Smooth muscle cell (in vitro differentiated cells): ENCODE results near the gene METRNL. TPM values are rescaled to one million over a fixed set of nuclear protein-coding genes. Genes with fewer than 3 reads are reported as not detected.
"Not testable (repeated sequence)": the region's sequence is repeated elsewhere in the genome, so short reads cannot be mapped to it uniquely, and the experiment has no call there.

Source experiments
- DNase-seq: peaks from one replicate; lab custom pipeline; 2025; ENCODE audit not compliant: unreplicated experiment; lab: John Stamatoyannopoulos, UW
- H2AFZ ChIP-seq: fragments of 200-600 bp; sonication (generic); 2 replicates; pipeline ENCODE4 v1.6.0; 2016; ENCODE audit warnings: antibody characterized with exemption, low read depth, mild to moderate bottlenecking
- H3F3A ChIP-seq: fragments of 200-600 bp; sonication (generic); 2 replicates; pipeline ENCODE4 v1.6.0; 2017; ENCODE audit warnings: antibody characterized with exemption, low read depth
- H3K27ac ChIP-seq: fragments of 200-600 bp; sonication (generic); 2 replicates; pipeline ENCODE4 v1.5.1; 2016; ENCODE audit warnings: low read depth, mild to moderate bottlenecking
- H3K27me3 ChIP-seq: fragments of 200-600 bp; sonication (generic); 2 replicates; pipeline ENCODE4 v1.6.1; 2016; ENCODE audit warnings: low read depth, mild to moderate bottlenecking
- H3K36me3 ChIP-seq: fragments of 200-600 bp; sonication (generic); 2 replicates; pipeline ENCODE4 v1.5.1; 2016; ENCODE audit warnings: low read depth
- H3K4me1 ChIP-seq: fragments of 200-600 bp; sonication (generic); 2 replicates; pipeline ENCODE4 v1.5.1; 2016; ENCODE audit warnings: low read depth
- H3K4me2 ChIP-seq: fragments of 200-600 bp; sonication (generic); 2 replicates; pipeline ENCODE4 v1.6.0; 2016; ENCODE audit warnings: mild to moderate bottlenecking
- H3K4me3 ChIP-seq: fragments of 200-600 bp; sonication (generic); 2 replicates; pipeline ENCODE4 v1.5.1; 2016; ENCODE audit warnings: mild to moderate bottlenecking
- H3K79me2 ChIP-seq: fragments of 200-600 bp; sonication (generic); 2 replicates; pipeline ENCODE4 v1.6.0; 2016; ENCODE audit warnings: low read depth, mild to moderate bottlenecking
- H3K9ac ChIP-seq: fragments of 200-600 bp; sonication (generic); 2 replicates; pipeline ENCODE4 v1.6.0; 2016; ENCODE audit warnings: low read depth
- H3K9me3 ChIP-seq: fragments of 200-600 bp; sonication (generic); replicated peaks from 2 replicates; pipeline ENCODE4 v1.5.1; 2016; ENCODE audit warnings: low read depth
- H4K20me1 ChIP-seq: fragments of 200-600 bp; sonication (generic); 2 replicates; pipeline ENCODE4 v1.6.0; 2016; ENCODE audit warnings: low read depth
- WGBS: methylation state at CpG from one replicate; pipeline ENCODE4 v1.1.7; 2016; ENCODE audit warnings: low lambda C conversion rate; 5-methylcytosine and 5-hydroxymethylcytosine counted together
- polyA plus RNA-seq: library from polyadenylated mRNA; unstranded; fragments of >200 nt; fragmentation: Nextera tagmentation; extraction: Ambion mirVana; gene quantifications from 2 replicates; pipeline ENCODE4 v1.2.1, GENCODE V29; 2016
- total RNA-seq: library from RNA; depleted of rRNA; stranded (reverse); fragments of >200 nt; gene quantifications from 2 replicates; pipeline ENCODE4 v1.2.3, GENCODE V29; 2014
- TF ChIP-seq, protein P1 (sequence below): fragments of 200-600 bp; sonication (generic); IDR thresholded peaks from 2 replicates; pipeline ENCODE4 v1.5.1; 2017; ENCODE audit warnings: borderline replicate concordance, mild to moderate bottlenecking, antibody characterized with exemption; ENCODE audit not compliant: insufficient read depth, poor library complexity, severe bottlenecking

Gene METRNL
- total and polyA plus RNA-seq, 2 experiments from 2014 or later, result 55.6 to 98.1 TPM

GRCh38 chr17:83036666-83037065 is 42.7 kb upstream of the METRNL start:
- Histone ChIP-seq H3K27me3 (no peaks in the 10 kb centered on the region), H3K79me2 (no peaks in the 10 kb centered on the region), H3K9ac (no peak overlapping the region), H3K4me2 (no peak overlapping the region), H3F3A (no peaks in the 10 kb centered on the region), H3K9me3 (peaks cover 7% of the 10 kb centered on the region), H4K20me1 (no peaks in the 10 kb centered on the region), H3K36me3 (peaks cover 5% of the 10 kb centered on the region), H3K27ac (no peak overlapping the region), H2AFZ (no peak overlapping the region), H3K4me1 (no peaks in the 10 kb centered on the region), H3K4me3 (no peak overlapping the region)
- TF ChIP-seq, protein P1, sequence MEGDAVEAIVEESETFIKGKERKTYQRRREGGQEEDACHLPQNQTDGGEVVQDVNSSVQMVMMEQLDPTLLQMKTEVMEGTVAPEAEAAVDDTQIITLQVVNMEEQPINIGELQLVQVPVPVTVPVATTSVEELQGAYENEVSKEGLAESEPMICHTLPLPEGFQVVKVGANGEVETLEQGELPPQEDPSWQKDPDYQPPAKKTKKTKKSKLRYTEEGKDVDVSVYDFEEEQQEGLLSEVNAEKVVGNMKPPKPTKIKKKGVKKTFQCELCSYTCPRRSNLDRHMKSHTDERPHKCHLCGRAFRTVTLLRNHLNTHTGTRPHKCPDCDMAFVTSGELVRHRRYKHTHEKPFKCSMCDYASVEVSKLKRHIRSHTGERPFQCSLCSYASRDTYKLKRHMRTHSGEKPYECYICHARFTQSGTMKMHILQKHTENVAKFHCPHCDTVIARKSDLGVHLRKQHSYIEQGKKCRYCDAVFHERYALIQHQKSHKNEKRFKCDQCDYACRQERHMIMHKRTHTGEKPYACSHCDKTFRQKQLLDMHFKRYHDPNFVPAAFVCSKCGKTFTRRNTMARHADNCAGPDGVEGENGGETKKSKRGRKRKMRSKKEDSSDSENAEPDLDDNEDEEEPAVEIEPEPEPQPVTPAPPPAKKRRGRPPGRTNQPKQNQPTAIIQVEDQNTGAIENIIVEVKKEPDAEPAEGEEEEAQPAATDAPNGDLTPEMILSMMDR, result no peak
- DNase-seq, result no peak
- WGBS, result 93% methylated on average over 7 of the region's 7 CpGs

- Histone ChIP-seq H3K27ac (no peak overlapping the region), H3K79me2 (no peaks in the 10 kb centered on the region), H4K20me1 (no peaks in the 10 kb centered on the region), H3K4me1 (no peaks in the 10 kb centered on the region), H3K9me3 (peaks cover 7% of the 10 kb centered on the region), H3K4me3 (no peak overlapping the region), H3K27me3 (no peaks in the 10 kb centered on the region), H3K36me3 (peaks cover 10% of the 10 kb centered on the region), H2AFZ (no peak overlapping the region), H3K9ac (no peak overlapping the region), H3K4me2 (no peak overlapping the region), H3F3A (no peaks in the 10 kb centered on the region)
- no peak for DNase-seq
- TF ChIP-seq, protein P1, result no peak
- WGBS, result 93% methylated on average over 30 of the region's 30 CpGs
Measured at GRCh38 chr17:83037084-83037873, 42.1 kb upstream of the METRNL start.

DNA sequence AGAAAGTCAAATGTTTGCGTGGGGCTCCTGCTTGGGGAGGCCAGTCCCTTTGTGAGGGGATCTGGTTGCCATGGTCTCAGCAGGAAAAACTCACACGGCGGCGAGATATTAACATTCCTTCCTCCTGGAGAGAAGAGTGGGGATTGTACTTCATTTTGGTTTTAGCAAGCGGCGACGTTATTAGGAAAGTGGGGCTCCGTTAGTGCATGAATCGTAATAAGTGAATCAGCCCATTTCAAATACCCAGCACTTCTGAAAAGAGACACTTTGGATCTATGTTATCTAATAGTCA is 41.6 kb upstream of the METRNL start:
- no peaks in the 10 kb centered on the region for H3K4me1 ChIP-seq
- no peak overlapping the region for H3K27ac ChIP-seq
- H4K20me1 ChIP-seq, result no peaks in the 10 kb centered on the region
- H3K4me2 ChIP-seq, result no peak overlapping the region
- 96% methylated on average over 9 of the region's 9 CpGs for WGBS
- TF ChIP-seq, protein P1, result no peak
- peaks cover 12% of the 10 kb centered on the region for H3K9me3 ChIP-seq
- no peaks in the 10 kb centered on the region for H3K27me3 ChIP-seq
- no peaks in the 10 kb centered on the region for H3F3A ChIP-seq
- no peak overlapping the region for H3K9ac ChIP-seq
- no peak overlapping the region for H3K4me3 ChIP-seq
- peaks cover 14% of the 10 kb centered on the region for H3K36me3 ChIP-seq
- no peak overlapping the region for H2AFZ ChIP-seq
- H3K79me2 ChIP-seq, result no peaks in the 10 kb centered on the region
- no peak for DNase-seq

DNA sequence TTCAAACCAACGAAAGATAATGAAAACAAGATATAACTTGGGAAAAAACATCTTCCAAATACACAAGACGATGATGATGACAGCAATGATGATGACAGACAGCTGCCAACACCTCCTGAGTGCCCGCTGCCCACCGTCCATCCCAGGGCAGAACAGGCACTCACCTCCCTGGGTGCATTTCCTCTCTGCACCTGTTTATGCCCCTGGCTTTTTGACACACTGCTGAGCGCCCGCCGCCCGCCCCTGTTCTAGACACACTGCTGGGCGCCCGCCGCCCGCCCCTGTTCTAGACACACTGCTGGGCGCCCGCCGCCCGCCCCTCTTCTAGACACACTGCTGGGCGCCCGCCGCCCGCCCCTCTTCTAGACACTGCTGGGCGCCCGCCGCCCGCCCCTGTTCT is 40.4 kb upstream of the METRNL start:
- not testable (repeated sequence) for H3F3A ChIP-seq, H3K4me2 ChIP-seq, H3K4me3 ChIP-seq, DNase-seq, H3K9ac ChIP-seq, H3K27me3 ChIP-seq, H3K79me2 ChIP-seq, H3K4me1 ChIP-seq, H3K27ac ChIP-seq, H2AFZ ChIP-seq, H4K20me1 ChIP-seq
- Histone ChIP-seq H3K9me3 (peaks cover 17% of the 10 kb centered on the region), H3K36me3 (peaks cover 15% of the 10 kb centered on the region)
- WGBS, result 92% methylated on average over 4 of the region's 24 CpGs
